ENCODE data around the gene LGALS1. TPM values are rescaled to one million over a fixed set of nuclear protein-coding genes. Genes with fewer than 3 reads are reported as not detected.

Gene LGALS1
- total RNA-seq, 2 experiments from 2014 or later, result 1,444 to 1,502 TPM

- H3K36me3 Mint-ChIP-seq (ENCODE audit: low read depth), result peaks cover 34% of the 10 kb centered on the region
- POLR2A ChIA-PET, result interaction anchor here (0.8 to 2.9 kb wide), 12 partner anchors 14 to 49 kb away, joined by 3 to 21 read pairs (median 6); partner anchors contain the start of genes GGA1, LGALS1 and SH3BP1
These were observed 17.8 kb upstream of the LGALS1 start for GRCh38 chr22:37657590-37658132.

DNA sequence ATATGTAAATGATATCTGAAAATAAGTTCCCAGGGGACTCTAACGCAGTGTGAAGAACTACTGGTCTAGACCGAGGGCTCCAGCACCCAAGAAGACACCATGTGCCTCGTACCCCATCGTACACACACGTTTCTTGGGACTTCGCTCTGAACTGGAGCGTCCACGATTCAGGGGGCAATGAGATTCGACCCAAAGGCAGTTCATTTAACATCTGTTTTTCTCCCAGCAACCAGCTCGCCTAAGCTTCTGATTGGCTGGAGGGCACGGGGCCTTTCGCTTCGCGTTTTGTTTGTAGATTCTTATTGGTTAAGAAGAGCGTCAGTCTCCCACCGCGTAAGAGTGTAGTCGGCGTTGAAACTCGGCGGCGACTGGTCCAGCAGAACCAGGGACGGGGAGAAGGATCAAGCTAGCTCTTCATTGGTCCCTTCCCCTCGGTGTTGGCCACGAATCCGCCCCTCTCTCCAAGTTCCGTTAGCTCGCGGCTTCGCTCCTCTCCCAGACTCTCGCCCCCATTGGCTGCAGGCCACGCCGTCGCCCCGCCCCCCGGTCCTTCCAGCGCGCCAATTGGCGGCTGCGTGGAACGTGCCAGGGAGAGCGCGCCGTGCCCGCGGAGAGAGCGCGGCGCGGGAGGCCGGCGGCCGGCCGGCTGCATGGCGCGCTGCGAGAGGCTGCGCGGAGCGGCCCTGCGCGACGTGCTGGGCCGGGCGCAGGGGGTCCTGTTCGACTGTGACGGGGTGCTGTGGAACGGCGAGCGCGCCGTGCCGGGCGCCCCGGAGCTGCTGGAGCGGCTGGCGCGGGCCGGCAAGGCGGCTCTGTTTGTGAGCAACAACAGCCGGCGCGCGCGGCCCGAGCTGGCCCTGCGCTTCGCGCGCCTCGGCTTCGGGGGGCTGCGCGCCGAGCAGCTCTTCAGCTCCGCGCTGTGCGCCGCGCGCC lies 17.0 kb upstream of the LGALS1 start, which contains the start of gene PDXP:
Gene PDXP, plus strand, starts transcription at position 591 of the 933 bp plus-strand sequence. Its CDS starts 60 bp downstream, at position 651.
- peaks cover 37% of the 10 kb centered on the region for H3K4me1 Mint-ChIP-seq (ENCODE audit: low read depth)
- CTCF ChIA-PET, result interaction anchor here (0.8 to 9.5 kb wide), 15 partner anchors 9 to 416 kb away, joined by 3 to 241 read pairs (median 8); partner anchors contain the start of genes GGA1, LGALS1, NOL12 and SH3BP1
- DNase-seq (peak; percentile 99), ATAC-seq (peak; percentile 98)
- POLR2A ChIA-PET, result interaction anchor here (0.7 to 2.9 kb wide), 16 partner anchors 13 to 50 kb away, joined by 3 to 21 read pairs (median 6); partner anchors contain the start of genes GGA1, LGALS1, NOL12 and SH3BP1
- no peaks in the 10 kb centered on the region for H3K9me3 Mint-ChIP-seq (ENCODE audit: insufficient read depth)
- peaks cover 27% of the 10 kb centered on the region for H3K36me3 Mint-ChIP-seq (ENCODE audit: low read depth)
- H3K27me3 Mint-ChIP-seq (ENCODE audit: low read depth), result no peaks in the 10 kb centered on the region
- peak within 1 kb of the TSS; percentile 87 for H3K4me3 Mint-ChIP-seq
- peak within 1 kb of the TSS; percentile 87 for H3K27ac Mint-ChIP-seq

More at GRCh38 chr22:37657590-37658132, 17.8 kb upstream of the LGALS1 start:
- H3K9me3 Mint-ChIP-seq (ENCODE audit: insufficient read depth), result no peaks in the 10 kb centered on the region
- peak overlapping the region; percentile 78 for H3K4me3 Mint-ChIP-seq
- no peak for ATAC-seq
- no peaks in the 10 kb centered on the region for H3K27me3 Mint-ChIP-seq (ENCODE audit: low read depth)
- peak overlapping the region; percentile 87 for H3K27ac Mint-ChIP-seq
- peaks cover 36% of the 10 kb centered on the region for H3K4me1 Mint-ChIP-seq (ENCODE audit: low read depth)
- DNase-seq, result no peak
- CTCF ChIA-PET, result interaction anchor here (0.8 to 9.5 kb wide), 14 partner anchors 12 to 415 kb away, joined by 3 to 241 read pairs (median 8); partner anchors contain the start of genes GGA1, LGALS1, NOL12 and SH3BP1

GRCh38 chr22:37659066-37659896 lies 16.2 kb upstream of the LGALS1 start:
- H3K27me3 Mint-ChIP-seq (ENCODE audit: low read depth), result no peaks in the 10 kb centered on the region
- no peaks in the 10 kb centered on the region for H3K9me3 Mint-ChIP-seq (ENCODE audit: insufficient read depth)
- ATAC-seq (no peak), DNase-seq (no peak)
- H3K4me1 Mint-ChIP-seq (ENCODE audit: low read depth), result peaks cover 39% of the 10 kb centered on the region
- H3K36me3 Mint-ChIP-seq (ENCODE audit: low read depth), result peaks cover 24% of the 10 kb centered on the region
- peak overlapping the region; percentile 64 for H3K27ac Mint-ChIP-seq
- POLR2A ChIA-PET, result interaction anchor here (0.7 to 2.9 kb wide), 12 partner anchors 12 to 51 kb away, joined by 3 to 19 read pairs (median 7); partner anchors contain the start of genes GGA1, LGALS1, NOL12 and SH3BP1
- CTCF ChIA-PET, result interaction anchor here (1.2 to 9.5 kb wide), 9 partner anchors 9 to 237 kb away, joined by 3 to 241 read pairs (median 10); partner anchors contain the start of genes GGA1, LGALS1 and SH3BP1
- peak overlapping the region; percentile 87 for H3K4me3 Mint-ChIP-seq

GRCh38 chr22:37659897-37660708 lies 15.3 kb upstream of the LGALS1 start:
- no peak for DNase-seq
- H3K27ac Mint-ChIP-seq, result peak overlapping the region; percentile 64
- H3K9me3 Mint-ChIP-seq (ENCODE audit: insufficient read depth), result no peaks in the 10 kb centered on the region
- ATAC-seq, result no peak
- peaks cover 39% of the 10 kb centered on the region for H3K4me1 Mint-ChIP-seq (ENCODE audit: low read depth)
- ChIA-PET CTCF (interaction anchor here (1.4 to 9.5 kb wide), 10 partner anchors 17 to 203 kb away, joined by 3 to 241 read pairs (median 8); partner anchors contain the start of genes GGA1, LGALS1 and SH3BP1), POLR2A (interaction anchor here (0.7 to 4.1 kb wide), 4 partner anchors 11 to 32 kb away, joined by 3 to 33 read pairs (median 9); partner anchors contain the start of gene LGALS1)
- H3K36me3 Mint-ChIP-seq (ENCODE audit: low read depth), result peaks cover 20% of the 10 kb centered on the region
- peak overlapping the region; percentile 87 for H3K4me3 Mint-ChIP-seq
- H3K27me3 Mint-ChIP-seq (ENCODE audit: low read depth), result no peaks in the 10 kb centered on the region

DNA sequence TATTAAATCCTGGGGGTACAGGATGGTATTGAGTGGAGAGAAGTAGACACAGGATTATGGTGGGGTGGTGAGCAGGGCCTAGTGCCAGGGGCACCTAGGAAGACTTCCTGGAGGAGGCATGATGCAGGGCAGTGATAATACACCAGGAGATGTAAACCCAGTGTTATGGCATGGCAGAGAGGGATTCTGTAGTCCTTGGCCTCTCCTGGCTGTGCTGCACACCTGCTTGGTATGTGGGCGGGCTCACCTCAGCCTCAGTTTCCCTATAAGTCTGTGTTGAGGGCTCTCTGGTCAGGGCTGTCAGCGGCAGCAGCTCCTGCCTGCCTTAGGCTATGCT lies 14.8 kb upstream of the LGALS1 start:
- ChIA-PET CTCF (interaction anchor here (1.0 to 9.5 kb wide), 9 partner anchors 17 to 203 kb away, joined by 3 to 241 read pairs (median 5); partner anchors contain the start of genes GGA1, LGALS1 and SH3BP1), POLR2A (interaction anchor here (0.8 to 4.1 kb wide), 4 partner anchors 11 to 52 kb away, joined by 3 to 33 read pairs (median 9); partner anchors contain the start of genes GGA1 and LGALS1)
- Mint-ChIP-seq H3K9me3 (ENCODE audit: insufficient read depth) (no peaks in the 10 kb centered on the region), H3K4me1 (ENCODE audit: low read depth) (peaks cover 39% of the 10 kb centered on the region), H3K36me3 (ENCODE audit: low read depth) (peaks cover 25% of the 10 kb centered on the region), H3K27me3 (ENCODE audit: low read depth) (no peaks in the 10 kb centered on the region), H3K4me3 (peak overlapping the region; percentile 87), H3K27ac (peak overlapping the region; percentile 64)
- DNase-seq (no peak), ATAC-seq (no peak)

- Mint-ChIP-seq H3K27me3 (ENCODE audit: low read depth) (no peaks in the 10 kb centered on the region), H3K4me1 (ENCODE audit: low read depth) (peaks cover 43% of the 10 kb centered on the region), H3K27ac (peak overlapping the region; percentile 73), H3K36me3 (ENCODE audit: low read depth) (peaks cover 24% of the 10 kb centered on the region), H3K9me3 (ENCODE audit: insufficient read depth) (no peaks in the 10 kb centered on the region), H3K4me3 (peak overlapping the region; percentile 28)
- no peak for ATAC-seq
- peak; percentile 57 for DNase-seq
- ChIA-PET CTCF (interaction anchor here (0.5 to 9.5 kb wide), 13 partner anchors 16 to 227 kb away, joined by 3 to 241 read pairs (median 4); partner anchors contain the start of genes GGA1, LGALS1 and SH3BP1), POLR2A (interaction anchor here (0.5 to 4.1 kb wide), 5 partner anchors 11 to 53 kb away, joined by 3 to 33 read pairs (median 7); partner anchors contain the start of genes GGA1 and LGALS1)
These were observed 14.1 kb upstream of the LGALS1 start for GRCh38 chr22:37661160-37661924.

- Mint-ChIP-seq H3K9me3 (ENCODE audit: insufficient read depth) (no peaks in the 10 kb centered on the region), H3K4me3 (no peak overlapping the region), H3K27me3 (ENCODE audit: low read depth) (no peaks in the 10 kb centered on the region), H3K36me3 (ENCODE audit: low read depth) (peaks cover 29% of the 10 kb centered on the region), H3K27ac (peak overlapping the region; percentile 18), H3K4me1 (ENCODE audit: low read depth) (peaks cover 43% of the 10 kb centered on the region)
- DNase-seq (no peak), ATAC-seq (no peak)
- POLR2A ChIA-PET, result interaction anchor here (0.5 to 4.1 kb wide), 5 partner anchors 10 to 120 kb away, joined by 3 to 33 read pairs (median 7); partner anchors contain the start of gene LGALS1
- CTCF ChIA-PET, result interaction anchor here (1.0 to 9.5 kb wide), 7 partner anchors 15 to 201 kb away, joined by 3 to 241 read pairs (median 4); partner anchors contain the start of genes GGA1, LGALS1 and SH3BP1
These were observed 13.4 kb upstream of the LGALS1 start for GRCh38 chr22:37662039-37662438.

DNA sequence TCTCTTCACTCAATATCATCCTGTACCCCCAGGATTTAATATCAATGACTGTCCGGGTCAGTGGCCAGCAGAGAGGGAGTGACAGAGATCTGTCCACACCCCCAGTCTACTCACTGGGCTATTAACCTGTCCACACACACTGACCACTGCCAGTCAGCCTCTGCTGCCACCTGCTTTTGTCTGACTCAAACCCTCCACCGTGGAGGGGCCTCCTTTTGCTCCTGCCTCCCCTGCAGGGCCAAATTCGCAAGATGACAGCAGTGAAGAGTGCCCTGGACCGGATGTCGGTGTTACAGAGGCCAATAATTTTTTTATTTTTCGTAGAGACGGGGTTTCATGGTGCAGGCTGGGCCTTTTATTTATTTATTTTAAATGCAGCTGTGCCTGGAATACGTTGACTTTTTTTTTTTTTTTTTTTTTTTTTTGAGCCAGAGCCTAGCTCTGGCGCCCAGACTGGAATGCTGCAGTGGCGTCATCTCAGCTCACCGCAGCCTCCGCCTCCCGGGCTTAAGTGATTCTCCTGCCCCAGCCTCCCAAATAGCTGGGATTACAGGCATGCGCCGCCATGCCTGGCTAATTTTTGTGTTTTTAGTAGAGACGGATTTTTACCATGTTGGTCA lies 11.8 kb upstream of the LGALS1 start:
- H3K36me3 Mint-ChIP-seq (ENCODE audit: low read depth), result peaks cover 32% of the 10 kb centered on the region
- no peaks in the 10 kb centered on the region for H3K27me3 Mint-ChIP-seq (ENCODE audit: low read depth)
- peaks cover 35% of the 10 kb centered on the region for H3K4me1 Mint-ChIP-seq (ENCODE audit: low read depth)
- ChIA-PET POLR2A (interaction anchor here (4.1 kb wide), 1 partner anchor 12 kb away, joined by 33 read pairs; the partner anchor contains the start of gene LGALS1), CTCF (interaction anchor here (1.1 to 9.5 kb wide), 4 partner anchors 14 to 28 kb away, joined by 3 to 241 read pairs (median 110); partner anchors contain the start of genes LGALS1 and SH3BP1)
- no peak overlapping the region for H3K4me3 Mint-ChIP-seq
- ATAC-seq (no peak), DNase-seq (no peak)
- no peak overlapping the region for H3K27ac Mint-ChIP-seq
- no peaks in the 10 kb centered on the region for H3K9me3 Mint-ChIP-seq (ENCODE audit: insufficient read depth)
